Measurements from ENCODE around the gene CSK.

The CSK gene

DNA sequence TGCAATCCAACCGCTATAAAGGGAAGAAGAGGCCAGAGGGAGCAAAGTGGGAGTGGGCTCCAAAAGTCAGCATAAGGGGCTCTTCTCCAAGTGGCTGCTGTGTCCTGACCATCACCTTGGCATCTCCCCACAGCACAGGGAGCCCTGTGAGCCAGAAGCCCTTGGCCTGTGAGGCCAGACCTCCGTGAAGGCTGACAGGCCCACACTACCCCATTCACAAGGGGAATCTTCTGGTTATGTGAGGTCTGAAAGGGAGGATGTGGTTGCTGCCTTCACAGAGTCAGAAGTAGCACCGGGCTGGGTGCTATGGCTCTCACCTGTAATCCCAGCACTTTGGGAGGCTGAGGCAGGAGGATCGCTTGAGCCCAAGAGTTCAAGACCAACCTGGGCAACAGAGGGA, 63.7 kb downstream of the CSK start:
- DNase-seq = no peak

DNA sequence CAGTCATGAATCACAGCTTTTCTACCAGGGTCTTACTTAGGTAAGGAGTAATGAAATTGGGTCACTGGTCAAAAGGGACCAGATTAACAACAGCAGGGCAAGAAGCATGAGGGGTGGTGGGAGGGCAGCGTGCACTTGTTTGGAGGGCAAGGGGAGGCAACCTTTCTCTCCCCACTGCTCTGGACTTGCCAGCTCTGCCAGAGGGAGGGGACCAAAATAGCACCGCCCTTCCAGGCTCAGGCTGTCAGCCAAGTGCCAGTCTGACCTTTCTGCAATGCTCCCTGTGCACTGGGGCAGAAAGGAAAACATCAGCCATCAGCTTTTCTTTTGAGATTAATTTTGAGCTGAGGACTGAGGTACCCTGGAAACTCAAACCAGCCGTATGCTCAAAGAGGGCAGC, 65.6 kb downstream of the CSK start:
- DNase-seq = no peak

DNA sequence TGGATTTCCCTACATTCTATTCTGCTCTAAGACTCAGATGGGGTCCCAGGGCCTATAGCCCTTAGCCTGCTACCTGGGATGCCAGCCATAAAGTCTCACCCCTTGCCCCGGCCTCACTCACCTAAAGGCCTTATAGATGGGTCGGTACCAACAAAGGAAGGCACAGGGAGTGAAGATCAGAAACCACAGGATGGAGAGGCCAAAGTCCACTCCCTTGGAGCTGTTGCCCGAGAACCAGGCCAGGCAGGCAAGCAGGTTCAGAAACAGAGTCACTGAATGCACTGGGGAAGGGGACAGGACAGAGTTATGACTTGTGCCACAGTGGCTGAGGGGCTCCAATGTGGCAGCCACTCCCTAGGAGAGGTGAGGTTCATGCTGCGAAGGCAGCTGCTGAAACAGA, 68.5 kb downstream of the CSK start:
- DNase-seq = no peak

DNA sequence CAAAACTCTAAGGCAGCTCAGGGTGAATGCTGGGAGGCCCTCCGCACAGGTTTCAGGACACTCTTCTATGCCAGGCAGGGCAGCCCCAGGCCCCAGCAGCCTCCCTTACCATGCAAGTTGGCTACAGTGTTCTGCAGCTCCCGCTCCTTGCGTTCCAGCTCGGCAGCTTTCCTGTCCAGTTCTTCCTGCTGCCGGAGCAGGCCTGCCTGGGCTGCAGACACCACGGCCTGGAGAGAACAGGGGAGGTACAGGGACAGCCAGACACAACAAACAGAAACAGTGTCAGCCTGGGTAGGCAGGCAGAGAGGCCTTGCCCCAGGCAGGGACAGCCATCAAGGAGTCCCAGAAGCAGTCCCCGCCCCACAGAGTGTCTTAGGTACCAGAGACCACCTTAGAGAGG, 70.1 kb downstream of the CSK start:
- no peak for DNase-seq
